NB4 (cell line): ENCODE measurements around the gene ANO10.

Experiments used
- CTCF ChIP-seq: IDR thresholded peaks from one replicate; pipeline ENCODE4 v1.5.1; 2012; ENCODE audit warnings: low read depth, low read length
- MAX ChIP-seq: IDR thresholded peaks from 2 replicates; pipeline ENCODE4 v1.6.1; 2011; ENCODE audit warnings: low read depth, low read length
- POLR2A ChIP-seq: IDR thresholded peaks from 2 replicates; pipeline ENCODE4 v1.6.1; 2011; ENCODE audit warnings: mild to moderate bottlenecking; ENCODE audit not compliant: insufficient read length; ENCODE audit errors: extremely low read depth

GRCh38 chr3:43330981-43331380 lies 290.8 kb downstream of the ANO10 start:
- TF ChIP-seq CTCF (no peak), POLR2A (no peak), MAX (no peak)
